T47D (cell line): ENCODE data around the gene NOP10.

Experiments used
- DNase-seq, 2 experiments: peaks; one replicate each; pipeline versions ENCODE4 v3.0.0 to v3.0.0-alpha.2; 2011 to 2012; ENCODE audit warnings: low read depth in 1 of 2, low spot score in 1 of 2
- JUND ChIP-seq: IDR thresholded peaks from 2 replicates; pipeline ENCODE4 v1.6.1; 2012; ENCODE audit warnings: low read depth
- in situ Hi-C: cut with HindIII; loops from 2 replicates; pipeline ENCODE4 v1.10.0; 2016; ENCODE audit warnings: low sequenced_read_pairs, low pct_unique_long_range_greater_than_20kb

NOP10 gene

GRCh38 chr15:34314491-34315490 lies 28.1 kb downstream of the NOP10 start:
- no peak for DNase-seq
- no peak for TF ChIP-seq JUND
- in situ Hi-C loops = no loop called here

GRCh38 chr15:34311563-34311962 lies 31.4 kb downstream of the NOP10 start:
- no peak for TF ChIP-seq JUND
- no peak for DNase-seq
- in situ Hi-C loops = no loop called here

- in situ Hi-C loops = no loop called here
- DNase-seq = no peak
- no peak for TF ChIP-seq JUND
Observed at GRCh38 chr15:34304613-34305012, 38.3 kb downstream of the NOP10 start.

- DNase-seq = no peak
- in situ Hi-C loops = no loop called here
- TF ChIP-seq JUND = no peak
Observed at GRCh38 chr15:34301058-34301457, 41.9 kb downstream of the NOP10 start.

- in situ Hi-C loops = no loop called here
- DNase-seq = no peak
Observed at GRCh38 chr15:34297059-34297458, 45.9 kb downstream of the NOP10 start.

GRCh38 chr15:34292621-34293020 lies 50.3 kb downstream of the NOP10 start:
- in situ Hi-C loops = no loop called here
- no peak for DNase-seq
- TF ChIP-seq JUND = no peak

More at GRCh38 chr15:34297059-34297458, 45.9 kb downstream of the NOP10 start:
- TF ChIP-seq JUND = no peak
